Retinal pigment epithelial cell (primary cell): ENCODE measurements around the gene STAB1.

Experiments
- DNase-seq: peaks from one replicate; pipeline ENCODE4 v3.0.0-alpha.2; 2010; ENCODE audit warnings: low read depth
- H3K4me3 ChIP-seq: 2 replicates; pipeline ENCODE4 v1.5.1; 2011; ENCODE audit warnings: mild to moderate bottlenecking, low read length, control low read depth, moderate library complexity
- TF ChIP-seq, protein P1 (sequence below): conservative IDR thresholded peaks from 2 replicates; pipeline ENCODE4 v1.5.1; 2011; ENCODE audit warnings: low read depth, low read length, control low read depth, inconsistent platforms

STAB1 gene, protein sequence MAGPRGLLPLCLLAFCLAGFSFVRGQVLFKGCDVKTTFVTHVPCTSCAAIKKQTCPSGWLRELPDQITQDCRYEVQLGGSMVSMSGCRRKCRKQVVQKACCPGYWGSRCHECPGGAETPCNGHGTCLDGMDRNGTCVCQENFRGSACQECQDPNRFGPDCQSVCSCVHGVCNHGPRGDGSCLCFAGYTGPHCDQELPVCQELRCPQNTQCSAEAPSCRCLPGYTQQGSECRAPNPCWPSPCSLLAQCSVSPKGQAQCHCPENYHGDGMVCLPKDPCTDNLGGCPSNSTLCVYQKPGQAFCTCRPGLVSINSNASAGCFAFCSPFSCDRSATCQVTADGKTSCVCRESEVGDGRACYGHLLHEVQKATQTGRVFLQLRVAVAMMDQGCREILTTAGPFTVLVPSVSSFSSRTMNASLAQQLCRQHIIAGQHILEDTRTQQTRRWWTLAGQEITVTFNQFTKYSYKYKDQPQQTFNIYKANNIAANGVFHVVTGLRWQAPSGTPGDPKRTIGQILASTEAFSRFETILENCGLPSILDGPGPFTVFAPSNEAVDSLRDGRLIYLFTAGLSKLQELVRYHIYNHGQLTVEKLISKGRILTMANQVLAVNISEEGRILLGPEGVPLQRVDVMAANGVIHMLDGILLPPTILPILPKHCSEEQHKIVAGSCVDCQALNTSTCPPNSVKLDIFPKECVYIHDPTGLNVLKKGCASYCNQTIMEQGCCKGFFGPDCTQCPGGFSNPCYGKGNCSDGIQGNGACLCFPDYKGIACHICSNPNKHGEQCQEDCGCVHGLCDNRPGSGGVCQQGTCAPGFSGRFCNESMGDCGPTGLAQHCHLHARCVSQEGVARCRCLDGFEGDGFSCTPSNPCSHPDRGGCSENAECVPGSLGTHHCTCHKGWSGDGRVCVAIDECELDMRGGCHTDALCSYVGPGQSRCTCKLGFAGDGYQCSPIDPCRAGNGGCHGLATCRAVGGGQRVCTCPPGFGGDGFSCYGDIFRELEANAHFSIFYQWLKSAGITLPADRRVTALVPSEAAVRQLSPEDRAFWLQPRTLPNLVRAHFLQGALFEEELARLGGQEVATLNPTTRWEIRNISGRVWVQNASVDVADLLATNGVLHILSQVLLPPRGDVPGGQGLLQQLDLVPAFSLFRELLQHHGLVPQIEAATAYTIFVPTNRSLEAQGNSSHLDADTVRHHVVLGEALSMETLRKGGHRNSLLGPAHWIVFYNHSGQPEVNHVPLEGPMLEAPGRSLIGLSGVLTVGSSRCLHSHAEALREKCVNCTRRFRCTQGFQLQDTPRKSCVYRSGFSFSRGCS (N-terminal part only)

DNA sequence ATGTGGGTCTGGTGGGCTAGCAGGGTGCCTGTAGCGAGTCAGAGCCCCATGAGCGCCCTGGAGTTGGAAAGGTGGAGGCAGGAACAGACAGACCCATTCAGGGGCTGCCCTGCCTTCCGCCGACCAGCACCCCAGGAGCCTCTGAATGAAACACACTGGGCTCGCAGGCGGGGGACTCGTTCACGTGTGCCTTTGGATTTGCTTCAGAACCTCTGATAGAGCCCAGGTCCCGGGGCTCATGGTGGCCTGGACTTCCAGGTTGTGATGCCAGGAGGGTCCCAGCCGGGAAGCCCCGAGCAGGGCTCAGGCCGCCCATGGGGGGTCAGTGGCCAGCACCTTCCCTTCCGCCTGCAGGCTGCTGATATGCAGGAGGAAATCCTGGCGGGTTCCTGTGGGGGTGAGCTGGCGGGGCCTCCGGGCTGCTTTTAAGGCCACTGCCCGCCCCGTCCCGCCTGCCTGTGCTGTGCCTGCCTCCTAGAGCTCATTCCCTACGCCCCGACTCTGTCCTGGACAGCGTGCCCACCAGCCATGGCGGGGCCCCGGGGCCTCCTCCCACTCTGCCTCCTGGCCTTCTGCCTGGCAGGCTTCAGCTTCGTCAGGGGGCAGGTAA lies at the start of gene STAB1:
TSS of gene STAB1 (plus strand) at position 453 of the 610 bp plus-strand sequence. CDS start at position 529, 76 bp downstream.
- H3K4me3 ChIP-seq, result no peak within 1 kb of the TSS
- TF ChIP-seq, protein P1, sequence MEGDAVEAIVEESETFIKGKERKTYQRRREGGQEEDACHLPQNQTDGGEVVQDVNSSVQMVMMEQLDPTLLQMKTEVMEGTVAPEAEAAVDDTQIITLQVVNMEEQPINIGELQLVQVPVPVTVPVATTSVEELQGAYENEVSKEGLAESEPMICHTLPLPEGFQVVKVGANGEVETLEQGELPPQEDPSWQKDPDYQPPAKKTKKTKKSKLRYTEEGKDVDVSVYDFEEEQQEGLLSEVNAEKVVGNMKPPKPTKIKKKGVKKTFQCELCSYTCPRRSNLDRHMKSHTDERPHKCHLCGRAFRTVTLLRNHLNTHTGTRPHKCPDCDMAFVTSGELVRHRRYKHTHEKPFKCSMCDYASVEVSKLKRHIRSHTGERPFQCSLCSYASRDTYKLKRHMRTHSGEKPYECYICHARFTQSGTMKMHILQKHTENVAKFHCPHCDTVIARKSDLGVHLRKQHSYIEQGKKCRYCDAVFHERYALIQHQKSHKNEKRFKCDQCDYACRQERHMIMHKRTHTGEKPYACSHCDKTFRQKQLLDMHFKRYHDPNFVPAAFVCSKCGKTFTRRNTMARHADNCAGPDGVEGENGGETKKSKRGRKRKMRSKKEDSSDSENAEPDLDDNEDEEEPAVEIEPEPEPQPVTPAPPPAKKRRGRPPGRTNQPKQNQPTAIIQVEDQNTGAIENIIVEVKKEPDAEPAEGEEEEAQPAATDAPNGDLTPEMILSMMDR, result no peak
- DNase-seq, result no peak

DNA sequence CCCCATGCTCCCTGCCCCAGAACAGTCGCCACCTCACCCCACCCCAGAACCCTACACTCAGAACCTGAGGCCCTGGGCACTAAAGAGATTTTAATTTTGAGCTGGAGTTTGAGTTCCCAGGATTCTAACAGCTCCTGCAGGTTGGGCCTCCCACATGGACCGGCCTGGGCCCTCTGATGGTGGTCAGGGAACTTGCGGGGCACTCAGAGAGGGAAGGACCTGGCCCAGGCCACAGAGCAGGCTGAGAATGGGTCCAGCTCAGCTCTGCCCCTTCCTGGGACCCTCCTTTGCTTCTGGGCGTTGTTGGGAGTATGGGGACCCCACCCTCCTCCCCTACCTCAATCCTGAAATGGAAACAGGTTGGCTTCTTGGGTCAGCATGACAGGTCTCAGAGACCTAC lies 49.1 kb upstream of the STAB1 start:
- no peak overlapping the region for H3K4me3 ChIP-seq
- DNase-seq, result no peak
- TF ChIP-seq, protein P1, result peak; percentile 6

DNA sequence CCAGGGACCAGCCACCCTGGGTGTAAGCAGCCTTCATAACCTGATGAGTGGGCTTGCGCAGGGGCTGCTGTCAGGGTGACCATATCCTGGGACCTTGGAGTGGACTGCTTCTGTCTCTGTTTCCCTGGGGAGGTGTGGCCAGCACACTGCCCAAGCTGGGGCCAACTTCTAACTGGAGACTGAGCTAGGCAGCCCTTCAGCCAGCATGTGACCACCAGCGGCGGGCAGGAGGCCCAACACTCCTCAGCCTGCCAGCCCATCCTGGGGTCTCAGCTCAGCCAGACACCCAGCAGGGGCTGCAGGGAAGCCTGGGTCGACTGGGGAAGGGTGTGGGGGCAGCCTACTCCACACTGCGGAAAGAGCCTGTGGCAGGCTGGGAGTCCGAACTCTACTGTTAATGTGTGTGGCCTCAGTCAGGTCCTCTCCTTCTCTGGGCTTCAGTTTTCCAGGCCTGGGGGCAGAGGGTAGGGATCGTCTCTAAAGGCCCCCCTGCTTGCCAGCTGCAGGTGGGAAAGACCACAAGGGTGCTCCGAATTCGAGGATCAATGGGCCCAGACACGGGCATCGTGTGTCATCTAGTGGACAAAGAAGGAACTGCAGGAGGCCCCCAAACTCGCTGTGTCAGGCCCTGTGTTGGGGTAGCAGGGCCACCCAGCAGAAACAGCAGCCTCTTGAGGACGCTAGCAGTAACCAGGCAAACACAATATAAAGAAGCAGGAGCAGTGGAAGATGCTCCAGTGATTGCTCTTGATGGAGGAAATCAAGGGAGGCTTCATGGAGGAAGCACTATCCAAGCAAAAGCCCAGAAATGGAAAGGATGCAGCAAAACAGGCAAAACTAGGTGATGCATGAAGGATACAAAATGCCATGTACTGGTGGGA lies 48.3 kb upstream of the STAB1 start:
- DNase-seq, result no peak
- TF ChIP-seq, protein P1, result peak; percentile 100
- H3K4me3 ChIP-seq, result no peak overlapping the region

DNA sequence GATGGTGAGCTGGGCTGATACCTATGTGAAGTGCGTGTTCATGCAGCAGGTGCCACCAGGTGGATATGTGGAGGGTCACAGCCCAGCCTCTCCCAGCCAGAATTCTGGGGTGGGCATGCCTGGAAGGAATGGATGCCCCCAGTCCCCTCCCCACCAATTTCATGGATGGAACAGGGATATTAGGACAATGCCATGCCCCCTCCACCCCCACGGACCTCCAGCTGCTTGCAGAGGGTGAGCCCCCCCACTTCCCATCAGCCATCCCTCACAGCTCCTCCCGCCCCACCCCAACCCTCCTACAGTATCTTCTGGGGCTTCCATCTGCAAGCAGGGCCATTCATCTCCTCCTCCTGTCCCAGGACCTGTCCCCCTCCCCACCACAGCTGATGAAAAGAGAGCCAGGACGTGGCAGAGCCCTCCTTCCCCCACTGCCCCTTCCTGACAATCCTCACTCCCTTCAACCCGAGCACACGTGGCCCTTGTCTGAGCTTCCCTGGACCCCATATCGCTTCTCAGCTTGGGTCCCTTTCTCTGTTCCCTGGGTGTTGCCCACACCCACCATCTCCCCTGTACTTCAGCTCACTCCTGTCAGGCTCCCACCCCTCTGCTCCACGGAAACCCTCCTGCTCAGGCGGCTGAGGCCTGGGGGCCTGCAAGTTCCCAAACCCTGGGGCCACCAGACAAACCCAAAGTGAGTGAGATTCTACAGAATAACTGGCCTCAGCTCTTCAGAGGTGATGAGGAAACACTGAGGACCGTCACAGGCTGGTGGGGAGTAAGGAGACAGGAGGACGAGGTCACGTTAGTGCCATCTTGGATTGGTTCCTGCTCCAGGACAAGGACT lies 47.4 kb upstream of the STAB1 start:
- no peak for DNase-seq
- H3K4me3 ChIP-seq, result no peak overlapping the region
- TF ChIP-seq, protein P1, result no peak

DNA sequence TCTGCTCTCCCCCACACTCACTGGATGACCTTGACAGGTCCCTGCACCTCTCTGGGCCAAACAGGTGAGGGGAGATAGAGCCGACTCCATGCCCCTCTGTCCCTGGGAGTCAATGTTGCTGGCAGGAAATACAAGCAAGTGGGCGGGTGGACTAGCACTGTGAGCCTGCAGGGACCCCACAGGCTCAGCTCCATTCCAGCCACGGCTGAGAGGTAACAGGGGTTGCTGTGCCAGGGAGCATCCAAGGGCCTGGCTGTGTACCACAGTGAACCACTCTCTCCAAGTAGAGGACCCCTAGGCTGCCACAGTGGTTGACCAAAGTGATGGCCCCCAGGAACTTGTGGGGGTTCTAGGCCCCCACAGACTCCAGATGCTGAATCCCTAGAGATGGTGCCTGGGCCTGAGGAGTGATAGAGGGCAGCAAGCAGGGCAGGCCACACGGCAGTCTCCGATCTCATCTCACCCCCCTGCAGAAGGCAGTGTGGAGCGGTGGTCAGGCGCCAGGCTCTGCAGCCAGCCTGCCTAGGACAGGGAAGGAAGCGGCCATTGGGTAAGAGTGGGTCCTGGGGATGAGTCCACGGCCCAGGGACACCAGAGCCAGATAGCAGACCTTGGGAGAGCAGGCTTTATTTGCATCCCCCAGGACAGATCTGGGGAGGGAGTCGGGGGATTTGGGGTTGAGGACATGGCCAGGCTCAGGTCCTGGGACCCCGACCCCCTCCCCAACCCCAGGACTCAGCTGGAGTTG lies 44.5 kb upstream of the STAB1 start:
- no peak overlapping the region for H3K4me3 ChIP-seq
- TF ChIP-seq, protein P1, result no peak
- DNase-seq, result no peak
